Measurements from ENCODE around the gene HEXIM2. TPM values are rescaled to one million over a fixed set of nuclear protein-coding genes. Genes with fewer than 3 reads are reported as not detected.

HEXIM2 gene
- total RNA-seq, 1 experiment from 2014 or later, result 4.5 TPM

DNA sequence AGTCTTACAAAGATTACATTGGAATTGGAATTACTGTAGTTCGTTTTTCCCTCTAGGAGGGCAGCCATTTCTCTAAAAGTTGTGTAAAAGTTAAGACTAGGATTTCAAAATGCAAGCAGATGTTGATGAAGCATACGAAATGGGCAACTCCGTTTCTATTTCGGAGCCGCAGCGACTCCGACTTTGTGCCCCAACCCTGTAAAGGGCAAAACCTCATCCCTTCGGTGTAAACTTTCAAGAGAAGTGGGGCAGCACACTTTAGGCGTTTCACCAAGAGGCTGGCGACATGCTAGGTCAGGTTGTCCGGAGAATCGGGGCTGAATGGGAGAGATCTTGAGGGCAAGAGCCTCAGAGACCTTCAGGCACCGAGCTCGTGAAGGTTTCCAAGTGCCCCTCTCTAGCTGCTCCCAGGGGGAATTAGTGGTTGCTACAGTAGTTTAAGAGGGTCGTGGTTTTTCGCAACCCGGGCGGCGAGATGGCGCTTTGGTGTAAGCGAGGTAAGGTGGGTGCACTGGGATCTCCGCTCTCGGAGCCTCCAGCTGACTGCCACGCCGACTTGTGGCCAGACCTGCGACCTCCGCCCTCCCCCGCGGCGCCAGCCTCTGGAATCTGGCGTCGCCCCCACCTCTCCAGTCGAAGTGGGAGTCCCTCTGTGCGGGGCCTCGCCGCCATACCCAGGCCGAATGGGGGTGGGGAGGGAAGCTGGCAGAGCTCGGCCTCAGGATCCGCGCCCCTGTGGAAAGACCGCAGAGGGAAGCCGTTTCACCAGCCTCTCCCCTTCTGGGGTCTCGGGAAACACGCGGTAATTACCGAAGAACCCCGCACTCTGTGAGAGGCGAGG, 1.0 kb upstream of the HEXIM2 start:
- no peak for TF ChIP-seq TCF7L2 (IDR thresholded peaks at IDR 0.05; ENCODE audit: low read depth, low read length)
- TF ChIP-seq POLR2AphosphoS5 (IDR thresholded peaks at IDR 0.05; ENCODE audit: low read depth, low read length), result peak; percentile 46
- TF ChIP-seq SIN3A (IDR thresholded peaks at IDR 0.05; ENCODE audit: borderline replicate concordance, insufficient read depth, low read depth, low read length), result 0 out of 2 replicates have a peak, but pooled peaks have one; percentile 14
- peak overlapping the region; percentile 97 for H3K27ac ChIP-seq (ENCODE audit: low read length)
- H3K27me3 ChIP-seq (ENCODE audit: control insufficient read depth, insufficient read depth, low read length), result no peaks in the 10 kb centered on the region
- BruUV-seq (replicated peaks), result no TSS peak
- peaks cover 8% of the 10 kb centered on the region; the same call in 1 of the 2 replicates for H3K36me3 ChIP-seq (ENCODE audit: control insufficient read depth, insufficient read depth, low read length)
- ATAC-seq, result peak; percentile 70
- DNase-seq (ENCODE audit: low read depth, low spot score), result no peak
- ChIA-PET POLR2A (interaction anchor here (1.4 to 2.0 kb wide), 2 partner anchors 9 to 12 kb away, joined by 9 to 10 read pairs; no protein-coding TSS in a partner anchor), CTCF (interaction anchor here (0.7 to 1.4 kb wide), 3 partner anchors 25 to 37 kb away, joined by 3 to 6 read pairs (median 3); partner anchors contain the start of gene ACBD4)
- in situ Hi-C loops (cut with HindIII; ENCODE audit: low pct_unique_long_range_greater_than_20kb, low sequenced_read_pairs) (no loop called here), intact Hi-C loops (cut with micrococcal nuclease; ENCODE audit: unreplicated experiment) (no loop called here)
- peak overlapping the region; percentile 70 to 73 for H3K4me3 ChIP-seq (ENCODE audit: low read depth in 2 of 2, low read length in 2 of 2)
- H3K4me1 ChIP-seq (ENCODE audit: control insufficient read depth, insufficient read depth, low read length), result peaks cover 24% of the 10 kb centered on the region
- H3K9me3 ChIP-seq (ENCODE audit: control insufficient read depth, insufficient read depth, low read depth, low read length), result no peaks in the 10 kb centered on the region

DNA sequence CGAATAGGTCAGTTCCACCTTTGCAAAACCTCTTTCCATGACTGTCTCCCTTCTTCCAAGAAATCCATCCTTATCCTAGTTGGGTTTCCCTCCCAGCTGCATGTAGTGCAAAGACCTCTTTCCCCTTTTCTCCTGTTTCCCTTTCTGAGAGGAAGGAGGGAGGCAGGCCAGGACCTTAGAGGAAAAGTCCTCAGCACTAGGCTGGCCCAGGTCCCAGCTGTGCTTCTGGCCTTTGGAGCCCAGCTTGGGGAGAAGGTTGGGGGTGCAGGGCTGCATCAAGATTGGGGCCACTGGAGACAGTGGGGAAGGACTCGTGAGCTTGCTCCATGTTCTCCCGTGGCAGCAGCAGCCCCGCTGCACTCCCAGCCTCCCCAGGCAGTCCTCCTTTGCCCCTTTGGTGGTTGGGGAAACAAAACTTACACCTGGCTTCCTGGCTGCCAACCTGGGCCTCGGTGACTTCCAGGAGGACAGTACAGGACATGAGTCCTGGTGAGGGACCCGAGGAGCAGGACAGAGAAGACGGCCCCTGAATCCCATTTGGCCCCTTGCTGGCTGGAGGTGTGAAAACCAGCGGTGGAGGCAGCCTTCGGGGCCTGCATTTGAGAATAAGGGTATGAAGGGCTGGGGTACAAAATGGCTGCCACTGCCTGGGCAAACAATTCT, 481 bp downstream of the HEXIM2 start:
- TF ChIP-seq TCF7L2 (IDR thresholded peaks at IDR 0.05; ENCODE audit: low read depth, low read length) (no peak), SIN3A (IDR thresholded peaks at IDR 0.05; ENCODE audit: borderline replicate concordance, insufficient read depth, low read depth, low read length) (no peak), POLR2AphosphoS5 (IDR thresholded peaks at IDR 0.05; ENCODE audit: low read depth, low read length) (no peak)
- TF ChIP-seq, protein P1, sequence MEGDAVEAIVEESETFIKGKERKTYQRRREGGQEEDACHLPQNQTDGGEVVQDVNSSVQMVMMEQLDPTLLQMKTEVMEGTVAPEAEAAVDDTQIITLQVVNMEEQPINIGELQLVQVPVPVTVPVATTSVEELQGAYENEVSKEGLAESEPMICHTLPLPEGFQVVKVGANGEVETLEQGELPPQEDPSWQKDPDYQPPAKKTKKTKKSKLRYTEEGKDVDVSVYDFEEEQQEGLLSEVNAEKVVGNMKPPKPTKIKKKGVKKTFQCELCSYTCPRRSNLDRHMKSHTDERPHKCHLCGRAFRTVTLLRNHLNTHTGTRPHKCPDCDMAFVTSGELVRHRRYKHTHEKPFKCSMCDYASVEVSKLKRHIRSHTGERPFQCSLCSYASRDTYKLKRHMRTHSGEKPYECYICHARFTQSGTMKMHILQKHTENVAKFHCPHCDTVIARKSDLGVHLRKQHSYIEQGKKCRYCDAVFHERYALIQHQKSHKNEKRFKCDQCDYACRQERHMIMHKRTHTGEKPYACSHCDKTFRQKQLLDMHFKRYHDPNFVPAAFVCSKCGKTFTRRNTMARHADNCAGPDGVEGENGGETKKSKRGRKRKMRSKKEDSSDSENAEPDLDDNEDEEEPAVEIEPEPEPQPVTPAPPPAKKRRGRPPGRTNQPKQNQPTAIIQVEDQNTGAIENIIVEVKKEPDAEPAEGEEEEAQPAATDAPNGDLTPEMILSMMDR (IDR thresholded peaks at IDR 0.05), result no peak
- TF ChIP-seq, protein P2, sequence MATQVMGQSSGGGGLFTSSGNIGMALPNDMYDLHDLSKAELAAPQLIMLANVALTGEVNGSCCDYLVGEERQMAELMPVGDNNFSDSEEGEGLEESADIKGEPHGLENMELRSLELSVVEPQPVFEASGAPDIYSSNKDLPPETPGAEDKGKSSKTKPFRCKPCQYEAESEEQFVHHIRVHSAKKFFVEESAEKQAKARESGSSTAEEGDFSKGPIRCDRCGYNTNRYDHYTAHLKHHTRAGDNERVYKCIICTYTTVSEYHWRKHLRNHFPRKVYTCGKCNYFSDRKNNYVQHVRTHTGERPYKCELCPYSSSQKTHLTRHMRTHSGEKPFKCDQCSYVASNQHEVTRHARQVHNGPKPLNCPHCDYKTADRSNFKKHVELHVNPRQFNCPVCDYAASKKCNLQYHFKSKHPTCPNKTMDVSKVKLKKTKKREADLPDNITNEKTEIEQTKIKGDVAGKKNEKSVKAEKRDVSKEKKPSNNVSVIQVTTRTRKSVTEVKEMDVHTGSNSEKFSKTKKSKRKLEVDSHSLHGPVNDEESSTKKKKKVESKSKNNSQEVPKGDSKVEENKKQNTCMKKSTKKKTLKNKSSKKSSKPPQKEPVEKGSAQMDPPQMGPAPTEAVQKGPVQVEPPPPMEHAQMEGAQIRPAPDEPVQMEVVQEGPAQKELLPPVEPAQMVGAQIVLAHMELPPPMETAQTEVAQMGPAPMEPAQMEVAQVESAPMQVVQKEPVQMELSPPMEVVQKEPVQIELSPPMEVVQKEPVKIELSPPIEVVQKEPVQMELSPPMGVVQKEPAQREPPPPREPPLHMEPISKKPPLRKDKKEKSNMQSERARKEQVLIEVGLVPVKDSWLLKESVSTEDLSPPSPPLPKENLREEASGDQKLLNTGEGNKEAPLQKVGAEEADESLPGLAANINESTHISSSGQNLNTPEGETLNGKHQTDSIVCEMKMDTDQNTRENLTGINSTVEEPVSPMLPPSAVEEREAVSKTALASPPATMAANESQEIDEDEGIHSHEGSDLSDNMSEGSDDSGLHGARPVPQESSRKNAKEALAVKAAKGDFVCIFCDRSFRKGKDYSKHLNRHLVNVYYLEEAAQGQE (IDR thresholded peaks at IDR 0.05; ENCODE audit: insufficient read depth in 1 of 2, low read depth in 2 of 2, low read length in 1 of 2), result no peak
- BruUV-seq (replicated peaks), result no TSS peak
- CTCF ChIA-PET, result interaction anchor here (1.4 kb wide), 1 partner anchor 36 kb away, joined by 3 read pairs; no protein-coding TSS in a partner anchor
- POLR2A ChIA-PET, result interaction anchor here (1.4 to 2.0 kb wide), 2 partner anchors 10 to 11 kb away, joined by 9 to 10 read pairs; no protein-coding TSS in a partner anchor
- no peak for ATAC-seq
- in situ Hi-C loops (cut with HindIII; ENCODE audit: low pct_unique_long_range_greater_than_20kb, low sequenced_read_pairs), result no loop called here
- intact Hi-C loops (cut with micrococcal nuclease; ENCODE audit: unreplicated experiment), result no loop called here
- Histone ChIP-seq H3K4me3 (ENCODE audit: low read depth in 2 of 2, low read length in 2 of 2) (peak overlapping the region; percentile 19 to 37), H3K36me3 (ENCODE audit: control insufficient read depth, insufficient read depth, low read length) (peaks cover 8% of the 10 kb centered on the region; the same call in 1 of the 2 replicates), H3K9me3 (ENCODE audit: control insufficient read depth, insufficient read depth, low read depth, low read length) (no peaks in the 10 kb centered on the region), H3K4me1 (ENCODE audit: control insufficient read depth, insufficient read depth, low read length) (peaks cover 24% of the 10 kb centered on the region), H3K27me3 (ENCODE audit: control insufficient read depth, insufficient read depth, low read length) (no peaks in the 10 kb centered on the region), H3K27ac (ENCODE audit: low read length) (peak overlapping the region; percentile 87)
- no peak for DNase-seq (ENCODE audit: low read depth, low spot score)
